NCI-H460 (cell line): Measurements from ENCODE around the gene IL19. TPM values are rescaled to one million over a fixed set of nuclear protein-coding genes. Genes with fewer than 3 reads are reported as not detected.
A peak's percentile ranks its signal among the peaks of the same experiment; 100 is the strongest.

Experiments used
- DNase-seq: peaks from one replicate; pipeline ENCODE4 v3.0.0-alpha.2; 2016; ENCODE audit warnings: low read depth; ENCODE audit errors: extremely low read depth
- total RNA-seq: library from RNA; depleted of rRNA; stranded (reverse); fragments of >200 nt; shearing (Covaris generic); gene quantifications from 2 replicates; pipeline ENCODE4 v1.2.3, GENCODE V29; 2014

IL19 gene
- total RNA-seq, 1 experiment from 2014 or later, result not detected

DNA sequence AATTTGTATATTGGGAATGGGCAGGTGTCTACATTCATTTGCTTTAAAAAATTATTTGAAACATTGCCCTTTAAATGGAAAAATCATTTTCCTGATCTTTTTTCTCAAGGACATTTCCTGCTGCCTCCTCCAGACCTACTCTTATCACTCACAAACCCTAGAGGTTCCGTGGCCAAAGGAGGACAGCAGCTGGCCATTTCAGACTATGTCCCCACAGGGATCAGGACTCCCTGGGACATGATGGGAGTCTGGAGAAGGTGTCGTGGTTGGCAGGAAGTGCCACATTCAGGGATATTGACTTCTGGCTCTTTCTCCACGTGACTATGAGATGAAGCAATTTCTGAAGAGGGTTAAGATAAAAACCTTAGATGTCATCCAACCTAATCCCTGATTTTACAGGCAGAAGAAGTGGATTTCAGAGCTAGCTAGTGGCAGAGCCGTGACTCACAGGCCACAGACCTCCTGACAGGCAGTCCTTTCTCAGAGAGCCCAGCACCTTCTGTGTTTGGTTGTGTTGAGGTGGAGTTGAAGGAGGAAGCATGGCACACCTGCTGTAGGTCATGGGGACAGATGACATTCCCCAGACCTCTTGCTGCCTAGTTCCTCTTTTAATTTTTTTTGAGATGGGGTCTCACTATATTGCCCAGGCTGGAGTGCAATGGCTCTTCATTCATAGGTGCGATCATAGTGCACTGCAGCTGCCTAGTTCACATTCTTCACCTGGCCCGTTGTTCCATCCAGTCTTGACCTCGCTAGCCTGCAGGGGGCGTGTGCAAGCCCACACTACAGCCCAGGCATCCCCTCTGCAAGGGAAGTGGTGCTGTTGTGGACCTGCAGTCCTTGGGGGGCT lies 27.2 kb downstream of the IL19 start:
- DNase-seq, result peak; percentile 26

DNA sequence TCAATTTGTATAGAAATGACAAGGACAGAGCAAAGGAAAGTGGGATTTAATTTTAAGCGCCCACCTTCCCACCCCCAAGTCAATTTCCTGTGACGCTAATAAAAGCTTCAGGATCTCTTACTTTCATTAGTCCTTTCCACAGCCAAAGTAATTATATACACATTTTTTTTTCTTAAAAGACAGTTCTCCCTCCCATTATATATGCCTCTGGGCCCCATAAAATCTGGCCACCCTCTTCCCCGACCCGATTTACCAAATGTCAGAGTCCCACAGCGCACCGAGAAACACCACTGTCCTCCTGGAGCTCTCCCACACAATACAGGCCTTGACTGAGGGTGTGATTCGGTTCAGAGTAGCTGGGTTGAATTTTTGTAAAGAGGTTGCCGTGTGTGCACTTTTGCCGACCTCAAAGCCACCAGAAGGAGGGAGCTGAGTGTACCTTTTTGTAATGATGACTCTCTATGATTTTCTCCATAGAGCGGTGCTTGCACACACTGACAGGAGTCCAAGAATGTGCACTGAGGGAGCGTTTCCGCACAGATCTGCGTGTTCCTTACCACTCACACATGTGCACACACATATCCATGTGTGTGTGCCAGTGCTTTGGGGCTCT lies 27.9 kb downstream of the IL19 start:
- DNase-seq, result no peak

DNA sequence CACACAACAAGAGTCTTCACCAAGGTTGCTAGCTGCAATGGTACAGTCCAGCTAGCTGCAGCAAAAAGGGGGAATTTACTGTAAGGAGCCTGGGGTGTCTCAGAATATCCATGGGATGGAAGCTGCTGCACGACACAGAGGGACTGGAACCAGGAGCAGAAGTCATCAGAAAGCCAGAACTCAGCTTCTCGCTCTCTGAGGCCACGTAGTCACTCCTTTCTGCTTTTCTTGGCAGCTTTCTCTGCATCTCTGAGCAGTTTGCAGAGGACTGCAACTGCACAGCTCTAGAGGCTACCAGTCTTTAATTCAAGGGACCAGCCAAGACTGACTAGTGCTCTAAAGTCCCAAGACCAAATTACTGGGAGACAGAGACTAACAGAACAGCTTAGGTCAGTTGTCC lies 28.7 kb downstream of the IL19 start:
- DNase-seq, result no peak

DNA sequence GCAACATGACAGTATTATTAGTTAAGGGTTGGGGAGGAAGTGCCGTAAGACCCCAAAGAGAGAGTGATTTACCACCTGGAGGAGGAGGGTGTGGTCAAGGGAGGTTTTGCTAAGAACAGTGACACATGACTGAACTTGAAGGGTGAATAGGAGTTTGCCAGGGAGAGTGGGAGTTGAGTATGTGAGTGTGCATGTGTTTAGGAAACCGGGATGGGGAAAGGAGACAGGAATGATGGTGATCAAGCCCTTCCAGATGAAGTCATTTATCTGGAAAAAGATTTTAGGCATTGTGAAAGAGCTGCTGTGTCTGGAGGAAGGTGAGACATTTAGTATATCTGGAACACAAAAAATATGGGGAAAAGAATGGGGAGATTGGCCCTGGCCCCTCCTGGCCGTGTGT lies 29.8 kb downstream of the IL19 start:
- no peak for DNase-seq

DNA sequence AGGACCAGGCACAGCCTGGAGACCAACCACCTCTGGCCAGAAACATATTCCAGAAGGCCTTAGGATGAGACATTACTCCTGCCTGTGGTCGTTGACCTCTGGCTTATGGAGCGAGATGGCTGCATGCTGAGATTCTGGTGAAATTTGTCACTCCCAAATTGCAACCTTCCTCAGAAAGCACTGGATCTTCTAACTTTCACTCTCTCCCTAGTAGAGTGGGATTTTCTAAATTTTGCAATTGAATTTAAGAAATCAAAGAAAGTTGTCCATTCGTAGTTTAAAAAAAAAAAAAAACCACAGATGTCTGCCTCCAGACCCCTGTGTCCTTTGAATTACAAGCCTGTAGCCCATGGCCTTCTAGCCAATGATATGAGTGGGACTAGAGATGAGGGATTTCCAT lies 30.3 kb downstream of the IL19 start:
- DNase-seq, result no peak

DNA sequence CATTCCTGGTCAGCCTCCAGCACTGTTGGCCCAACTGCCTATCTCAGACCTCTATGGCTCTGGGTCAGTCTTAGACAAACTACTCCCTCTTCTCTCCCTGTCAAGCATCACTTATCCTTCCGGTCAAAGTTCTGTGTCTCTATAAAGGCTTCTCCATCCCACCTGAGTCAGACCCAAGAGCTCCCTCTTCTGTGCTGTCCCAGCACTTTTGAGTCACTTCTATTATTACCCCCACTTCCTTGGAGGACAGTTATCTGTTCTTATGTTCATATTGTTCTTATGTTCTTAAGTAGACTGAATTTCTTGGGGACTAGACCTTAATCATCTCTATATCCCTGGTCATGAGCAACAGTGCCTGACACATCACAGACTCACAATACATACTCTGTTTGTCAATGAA lies 30.9 kb downstream of the IL19 start:
- DNase-seq, result no peak

DNA sequence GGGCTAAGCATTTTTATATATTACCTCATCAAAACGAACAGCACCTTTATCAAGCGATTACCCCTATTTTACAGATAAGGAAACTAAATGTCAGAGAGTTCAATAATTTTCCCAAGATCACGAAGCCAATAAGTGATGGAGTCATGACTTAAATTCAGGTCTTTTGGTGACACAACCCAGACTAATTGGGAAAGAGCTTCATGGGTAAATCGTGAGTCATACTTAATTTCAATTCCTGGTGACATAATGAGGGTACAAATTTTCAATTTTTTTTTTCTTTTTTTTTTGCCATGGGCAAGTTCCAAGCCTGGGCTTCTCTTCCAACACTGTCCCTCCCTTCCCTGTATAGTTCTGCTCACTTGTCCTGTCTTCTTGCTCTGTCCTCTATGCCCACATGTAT lies 31.8 kb downstream of the IL19 start:
- no peak for DNase-seq

DNA sequence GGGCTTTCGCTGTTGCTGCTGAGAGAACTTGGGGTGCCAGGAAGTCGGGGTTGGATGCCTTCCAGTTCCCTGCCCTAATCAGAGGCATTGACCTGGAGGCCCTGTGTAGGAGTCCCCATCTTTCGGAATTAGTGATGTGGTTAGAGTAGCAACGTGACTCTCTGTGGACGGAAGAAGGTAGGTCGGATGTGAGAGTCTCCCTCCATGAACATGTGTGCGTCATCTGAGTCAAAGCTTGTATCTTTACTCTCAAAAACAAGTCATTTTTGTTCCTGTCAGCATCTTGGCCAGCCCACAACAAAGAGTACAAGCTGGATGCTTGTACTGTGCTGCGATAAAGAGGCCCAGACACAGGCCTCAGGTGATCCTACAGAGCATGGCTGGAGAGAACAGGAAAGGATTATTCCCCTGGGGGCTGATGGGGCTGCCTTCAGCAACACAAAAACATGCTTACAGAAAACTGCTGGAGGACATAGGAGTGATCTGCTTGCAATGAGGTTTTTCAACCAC lies 32.7 kb downstream of the IL19 start:
- DNase-seq, result no peak

DNA sequence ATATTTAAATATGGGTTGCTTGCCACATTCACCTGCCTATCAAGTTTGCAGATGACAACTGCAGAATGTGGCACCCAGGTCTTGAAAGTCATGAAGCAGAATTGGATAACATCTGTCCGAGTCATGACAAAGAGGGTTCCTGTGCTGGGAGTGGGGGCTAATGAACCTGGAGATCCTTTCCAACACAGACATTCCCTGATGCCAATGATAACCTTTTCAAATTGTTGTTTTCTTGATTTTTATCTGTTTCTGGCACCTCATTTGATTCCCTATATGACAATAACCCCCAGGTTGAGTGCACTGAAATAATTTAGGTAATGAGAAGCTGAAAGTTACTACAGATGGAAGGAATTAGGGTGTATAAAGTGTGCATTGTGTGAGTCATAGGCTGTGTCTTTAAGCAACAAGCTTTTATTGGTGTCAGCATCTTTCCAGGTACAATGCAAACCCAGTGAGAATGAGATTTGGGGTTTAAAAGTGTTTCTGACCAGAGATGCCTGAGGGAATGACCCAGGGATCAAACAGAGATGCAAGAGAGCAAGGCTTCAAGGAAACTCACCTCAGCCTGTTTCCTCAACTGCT lies 33.7 kb downstream of the IL19 start:
- no peak for DNase-seq

DNA sequence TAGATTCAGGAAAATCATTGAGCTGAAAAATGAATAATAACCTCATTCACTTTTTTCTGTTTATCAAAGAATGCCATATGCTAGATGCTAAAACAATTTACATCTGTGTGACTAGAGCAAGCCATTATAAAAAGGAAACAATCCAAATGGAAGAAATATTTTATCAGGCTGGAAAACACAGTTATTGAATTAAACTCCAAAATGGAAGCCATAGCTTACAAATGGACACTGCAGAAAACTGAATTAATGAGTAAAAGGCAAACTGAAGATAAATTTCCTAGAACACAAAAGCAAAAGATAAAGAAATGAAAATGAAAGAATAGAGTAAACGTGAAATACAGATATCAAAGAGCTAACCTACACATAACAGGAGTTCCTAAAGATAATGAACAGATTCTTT lies 34.8 kb downstream of the IL19 start:
- DNase-seq, result no peak

DNA sequence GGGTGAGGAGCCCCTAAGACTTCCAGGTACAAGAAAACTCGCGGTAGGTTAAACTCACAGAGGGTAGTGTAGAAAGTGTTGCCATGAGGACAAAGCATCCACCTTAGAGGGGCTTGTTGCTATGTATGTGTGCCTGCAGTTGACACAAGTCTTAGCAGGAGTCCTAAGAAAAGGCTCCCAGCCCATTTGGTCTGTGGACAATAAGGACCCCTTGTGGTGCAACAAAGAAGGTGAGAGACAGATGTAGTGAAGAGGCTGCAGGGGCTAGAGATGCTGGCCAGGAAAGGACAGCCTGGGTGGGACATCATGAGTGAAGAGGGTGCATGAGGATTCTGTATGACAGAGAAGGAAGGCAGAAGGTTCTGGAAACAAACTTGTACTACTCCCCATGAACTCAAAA lies 38.0 kb downstream of the IL19 start:
- no peak for DNase-seq

DNA sequence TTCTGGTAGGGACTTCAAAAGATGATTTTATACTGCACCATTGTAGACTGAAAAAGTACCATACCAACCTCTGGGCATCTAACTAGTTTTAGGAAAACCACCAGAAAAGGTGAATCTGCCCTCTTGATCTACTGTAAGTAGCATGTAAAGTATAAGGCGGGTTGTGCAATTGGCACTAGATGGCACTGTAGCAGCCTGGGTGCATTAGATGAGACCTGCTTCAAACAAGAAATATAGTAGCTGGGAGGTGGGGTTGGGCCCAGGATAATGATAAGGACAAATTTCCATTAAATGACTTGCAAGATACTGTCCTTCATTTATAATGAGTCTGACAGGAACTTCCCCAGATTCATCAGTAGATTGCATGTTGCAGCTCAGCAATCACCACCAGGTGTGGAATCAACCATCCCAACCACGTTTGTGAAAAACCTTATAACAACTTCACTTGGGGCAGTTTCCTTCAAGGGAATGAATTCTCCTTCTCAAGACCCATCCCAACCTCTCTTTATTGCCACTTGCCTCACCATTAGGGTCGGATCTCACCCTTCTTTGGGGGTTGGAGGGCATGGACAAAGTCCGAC lies 39.0 kb downstream of the IL19 start:
- peak; percentile 24 for DNase-seq

DNA sequence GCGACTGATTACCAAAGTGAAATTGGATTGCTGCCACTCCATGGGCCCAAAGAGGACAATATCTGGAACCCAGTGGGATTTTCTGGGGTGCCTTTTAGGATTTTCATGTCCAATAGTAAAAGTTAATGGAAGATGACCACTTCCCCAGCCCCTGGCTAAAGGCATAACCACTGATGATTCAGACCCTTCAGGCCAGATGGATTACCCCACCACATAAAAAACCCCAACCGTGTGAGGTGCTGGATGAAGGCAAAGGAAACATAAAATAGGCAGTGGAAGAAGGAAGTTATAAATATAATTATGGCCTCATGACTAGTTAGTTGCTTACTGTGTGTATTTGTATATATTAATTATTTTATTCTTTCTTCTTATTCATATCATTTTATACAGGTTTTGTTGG lies 41.9 kb downstream of the IL19 start:
- no peak for DNase-seq

DNA sequence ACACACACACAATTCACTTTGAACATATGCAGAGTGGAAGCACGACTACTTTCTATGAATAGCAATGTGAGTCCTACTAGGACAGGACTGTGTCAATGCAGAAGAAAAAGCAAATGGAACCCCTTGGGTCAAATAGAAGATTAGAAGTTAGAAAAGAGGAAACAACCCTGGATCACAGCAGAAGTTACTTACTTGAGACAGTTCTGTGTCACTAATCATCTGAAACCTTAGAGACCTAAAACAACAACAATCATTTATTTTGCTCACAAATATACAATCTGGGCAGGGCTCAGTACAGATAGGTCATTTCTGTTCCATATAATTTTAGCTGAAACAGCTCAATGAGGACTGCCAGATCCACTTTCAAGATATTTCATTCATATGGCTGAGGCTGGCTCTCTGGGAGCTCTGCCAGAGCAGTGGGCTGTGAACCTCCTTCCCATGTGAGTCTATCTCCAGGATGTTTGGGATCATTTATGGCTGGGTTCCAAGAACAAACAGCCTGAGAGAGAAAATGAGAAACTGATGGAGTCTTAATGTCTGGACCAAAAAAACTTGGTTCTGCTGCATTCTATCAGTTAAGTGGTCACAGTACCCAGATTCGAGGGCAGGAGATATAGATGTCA lies 44.3 kb downstream of the IL19 start:
- no peak for DNase-seq

DNA sequence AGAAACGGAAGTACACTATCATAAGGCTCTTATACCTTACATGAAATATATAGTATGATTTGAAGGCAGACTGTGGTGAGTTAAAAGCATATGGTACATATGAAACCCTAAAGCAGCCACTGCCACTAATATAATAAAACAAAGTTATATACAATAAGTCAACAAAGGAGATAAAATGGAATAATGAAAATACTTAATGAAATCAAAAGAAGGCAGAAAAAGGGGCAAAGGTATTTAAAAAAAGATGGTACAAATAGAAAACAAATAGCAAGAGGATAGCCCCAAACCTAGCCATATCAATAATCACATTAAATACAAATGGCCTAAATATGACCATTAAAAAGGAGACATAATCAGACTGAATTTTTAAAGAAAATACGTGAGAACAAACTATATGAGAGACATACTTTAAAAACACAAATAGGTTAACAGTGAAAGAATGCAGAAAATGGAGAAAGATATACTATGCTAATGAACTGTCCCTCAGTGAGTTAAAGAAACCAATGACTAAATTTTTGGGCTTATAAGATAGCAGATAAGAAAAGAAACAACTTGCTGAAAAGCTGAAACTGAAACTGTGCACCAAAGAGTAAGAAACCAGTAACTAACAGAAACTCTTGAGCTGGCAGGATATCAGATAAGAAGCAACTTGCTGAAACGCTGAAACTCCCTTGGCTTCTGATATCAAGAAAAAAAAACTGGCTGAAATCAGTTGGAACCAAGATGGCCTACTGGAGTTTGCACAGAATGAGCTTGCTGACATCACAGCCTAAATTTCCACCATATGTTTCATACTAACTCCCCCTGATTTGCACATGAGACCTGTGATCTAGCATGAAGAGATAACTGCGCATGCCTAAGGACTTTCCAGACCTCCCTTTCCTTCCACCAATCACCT lies 46.1 kb downstream of the IL19 start:
- no peak for DNase-seq

DNA sequence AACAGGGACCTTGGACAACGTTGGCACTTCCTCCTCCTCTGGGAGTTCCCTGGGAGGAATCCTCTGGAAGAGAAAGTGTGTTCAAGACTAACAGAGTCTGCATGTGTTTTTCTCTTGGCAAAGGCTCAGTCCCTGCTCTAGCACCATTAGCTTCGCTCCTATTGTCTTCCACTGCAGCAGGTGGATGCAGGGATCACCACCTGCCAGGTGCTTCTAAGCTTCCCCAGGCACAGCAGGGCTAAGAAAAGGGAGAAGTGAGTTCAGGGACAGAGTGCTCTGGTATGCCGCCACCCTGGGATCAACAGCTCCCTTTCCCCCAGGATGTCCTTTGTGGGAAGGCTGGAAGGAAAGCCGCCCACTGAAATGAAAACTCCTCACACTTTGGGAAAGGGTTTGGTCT lies 50.9 kb downstream of the IL19 start:
- no peak for DNase-seq

DNA sequence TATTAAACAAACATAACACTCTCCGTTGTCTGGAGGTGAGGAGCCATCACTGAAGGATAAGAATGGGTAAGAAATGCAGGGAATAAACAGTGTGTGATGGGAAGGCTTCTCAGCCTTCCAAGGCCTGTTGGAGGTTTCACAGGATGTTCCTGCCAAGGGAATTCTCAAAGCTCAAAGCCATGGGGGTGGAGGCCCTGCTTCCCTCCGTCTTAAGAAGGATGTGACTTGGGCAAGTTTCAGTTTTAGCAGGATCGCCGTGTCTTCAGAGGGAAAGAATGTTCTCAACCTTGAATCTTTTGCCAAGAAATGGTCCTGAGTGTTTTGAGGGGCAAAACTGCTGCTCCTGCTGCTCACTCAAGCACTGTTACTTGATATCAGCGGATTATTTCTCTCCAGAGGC lies 53.2 kb downstream of the IL19 start:
- DNase-seq, result no peak

DNA sequence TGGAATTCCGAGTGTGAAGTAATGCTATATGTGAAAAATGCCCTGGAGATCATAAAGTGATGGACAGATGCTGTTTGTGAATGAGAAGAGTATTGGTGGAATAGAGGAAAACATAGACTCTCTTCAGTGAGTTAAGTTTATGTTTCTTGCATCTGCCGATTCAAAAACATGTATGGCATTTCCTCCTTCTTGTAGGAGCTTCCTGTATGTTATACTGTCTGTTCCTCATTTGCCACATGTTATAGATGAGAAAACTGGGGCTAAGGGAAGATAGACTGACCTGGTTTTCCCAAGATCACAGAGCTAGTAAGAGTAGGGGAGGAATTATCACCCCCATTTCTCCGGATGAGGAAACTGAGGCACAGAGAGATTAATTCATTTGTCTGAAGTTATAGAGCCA lies 53.8 kb downstream of the IL19 start:
- no peak for DNase-seq

DNA sequence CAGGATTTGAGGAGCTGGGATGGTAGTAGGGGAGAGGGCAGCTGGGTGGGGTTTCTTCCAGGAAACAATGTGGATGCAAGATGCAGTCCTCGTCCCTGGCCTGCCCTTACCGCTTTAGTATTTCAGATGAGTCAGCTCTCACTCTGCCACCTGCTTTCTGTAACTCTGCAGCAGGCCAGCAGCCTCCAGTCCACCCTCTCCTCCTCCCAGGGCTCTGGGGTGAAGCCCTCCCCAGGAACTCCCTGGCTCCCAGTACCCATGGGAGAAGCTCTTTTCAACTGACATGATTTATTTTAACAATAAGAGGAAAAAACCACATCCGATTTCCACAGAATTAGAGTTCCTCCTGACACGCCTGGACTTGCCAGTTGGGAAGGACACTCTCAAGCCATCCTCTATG lies 55.8 kb downstream of the IL19 start:
- no peak for DNase-seq

DNA sequence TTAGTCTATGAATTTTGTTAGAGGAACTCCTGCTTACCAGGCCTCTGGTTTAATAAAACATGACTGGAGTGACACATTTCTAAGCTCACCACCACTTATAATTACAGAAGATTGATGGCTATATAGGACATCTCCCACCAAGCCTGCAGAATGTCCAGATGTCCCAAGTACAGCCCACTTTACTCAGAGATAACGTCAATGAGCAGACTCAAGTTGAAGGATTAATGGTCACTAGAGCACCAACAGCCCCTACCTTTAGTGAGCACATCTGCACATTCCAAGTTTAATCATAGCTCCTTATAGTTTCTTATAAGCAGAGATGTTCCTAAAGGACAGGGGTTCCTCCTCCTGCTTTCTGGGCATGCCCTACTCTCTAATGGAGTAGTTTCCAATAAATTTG lies 57.5 kb downstream of the IL19 start:
- no peak for DNase-seq
